22Rv1 (cell line): ENCODE measurements around the gene SUCLG2.

Source experiments
- ZFX ChIP-seq: fragments of 450-650 bp; IDR thresholded peaks from 2 replicates; pipeline ENCODE4 v1.6.1; 2017; ENCODE audit warnings: antibody characterized with exemption, borderline replicate concordance
- TF ChIP-seq, protein P1 (sequence below): fragments of 450-650 bp; IDR thresholded peaks from 2 replicates; pipeline ENCODE4 v1.5.1; 2017; ENCODE audit warnings: mild to moderate bottlenecking

DNA sequence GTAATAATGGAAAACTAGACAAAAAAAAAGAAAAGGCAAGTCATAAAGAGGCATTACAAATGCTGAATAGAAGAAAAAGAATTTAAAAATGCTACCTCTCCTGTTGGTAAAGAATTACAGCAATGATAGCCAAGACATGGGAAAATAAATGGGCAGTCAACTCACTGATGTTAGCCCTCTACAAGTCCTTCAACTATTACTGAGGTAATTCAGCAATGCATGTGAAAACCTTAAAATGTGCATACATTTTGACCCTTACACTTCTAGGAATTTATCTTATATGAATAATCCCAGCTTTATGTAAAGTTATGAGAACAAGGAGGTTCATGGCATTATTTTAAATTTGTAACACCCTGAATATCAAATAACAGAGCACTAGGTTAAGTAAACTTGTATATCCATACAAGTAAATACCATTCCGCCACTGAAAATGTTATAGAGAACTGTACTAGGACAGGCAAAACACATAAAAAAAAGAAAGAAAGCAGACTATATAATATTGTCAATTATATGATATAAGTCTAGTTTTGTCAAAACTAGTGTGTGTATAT is 166.8 kb downstream of the SUCLG2 start:
- TF ChIP-seq, protein P1, sequence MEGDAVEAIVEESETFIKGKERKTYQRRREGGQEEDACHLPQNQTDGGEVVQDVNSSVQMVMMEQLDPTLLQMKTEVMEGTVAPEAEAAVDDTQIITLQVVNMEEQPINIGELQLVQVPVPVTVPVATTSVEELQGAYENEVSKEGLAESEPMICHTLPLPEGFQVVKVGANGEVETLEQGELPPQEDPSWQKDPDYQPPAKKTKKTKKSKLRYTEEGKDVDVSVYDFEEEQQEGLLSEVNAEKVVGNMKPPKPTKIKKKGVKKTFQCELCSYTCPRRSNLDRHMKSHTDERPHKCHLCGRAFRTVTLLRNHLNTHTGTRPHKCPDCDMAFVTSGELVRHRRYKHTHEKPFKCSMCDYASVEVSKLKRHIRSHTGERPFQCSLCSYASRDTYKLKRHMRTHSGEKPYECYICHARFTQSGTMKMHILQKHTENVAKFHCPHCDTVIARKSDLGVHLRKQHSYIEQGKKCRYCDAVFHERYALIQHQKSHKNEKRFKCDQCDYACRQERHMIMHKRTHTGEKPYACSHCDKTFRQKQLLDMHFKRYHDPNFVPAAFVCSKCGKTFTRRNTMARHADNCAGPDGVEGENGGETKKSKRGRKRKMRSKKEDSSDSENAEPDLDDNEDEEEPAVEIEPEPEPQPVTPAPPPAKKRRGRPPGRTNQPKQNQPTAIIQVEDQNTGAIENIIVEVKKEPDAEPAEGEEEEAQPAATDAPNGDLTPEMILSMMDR = no peak
- no peak for TF ChIP-seq ZFX
